BE2C (cell line): Measurements from ENCODE around the gene ETV6.

ENCODE experiments used
- DNase-seq: peaks from one replicate; pipeline ENCODE4 v3.0.0-alpha.2; 2020
- H3K27me3 ChIP-seq: fragments of 250-450 bp; sonication (Bioruptor Pico); 2 replicates; pipeline ENCODE4 v1.5.1; 2020; ENCODE audit warnings: mild to moderate bottlenecking
- H3K36me3 ChIP-seq: fragments of 250-450 bp; sonication (Bioruptor Pico); 2 replicates; pipeline ENCODE4 v1.5.1; 2020; ENCODE audit warnings: mild to moderate bottlenecking
- H3K4me1 ChIP-seq: fragments of 250-450 bp; sonication (Bioruptor Pico); 2 replicates; pipeline ENCODE4 v1.5.1; 2020
- H3K4me3 ChIP-seq: 2 replicates; pipeline ENCODE4 v1.5.1; 2011; ENCODE audit warnings: low read depth, low read length
- H3K9me3 ChIP-seq: fragments of 250-450 bp; sonication (Bioruptor Pico); 2 replicates; pipeline ENCODE4 v1.5.1; 2020
- TF ChIP-seq, protein P1 (sequence below): IDR thresholded peaks from 2 replicates; pipeline ENCODE4 v1.5.1; 2012; ENCODE audit warnings: mild to moderate bottlenecking, low read depth, low read length

The ETV6 gene

DNA sequence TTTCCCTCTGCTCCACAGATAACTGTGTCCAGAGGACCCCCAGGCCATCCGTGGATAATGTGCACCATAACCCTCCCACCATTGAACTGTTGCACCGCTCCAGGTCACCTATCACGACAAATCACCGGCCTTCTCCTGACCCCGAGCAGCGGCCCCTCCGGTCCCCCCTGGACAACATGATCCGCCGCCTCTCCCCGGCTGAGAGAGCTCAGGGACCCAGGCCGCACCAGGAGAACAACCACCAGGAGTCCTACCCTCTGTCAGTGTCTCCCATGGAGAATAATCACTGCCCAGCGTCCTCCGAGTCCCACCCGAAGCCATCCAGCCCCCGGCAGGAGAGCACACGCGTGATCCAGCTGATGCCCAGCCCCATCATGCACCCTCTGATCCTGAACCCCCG lies 219.9 kb downstream of the ETV6 start:
- no peaks in the 10 kb centered on the region for H3K36me3 ChIP-seq
- TF ChIP-seq, protein P1, sequence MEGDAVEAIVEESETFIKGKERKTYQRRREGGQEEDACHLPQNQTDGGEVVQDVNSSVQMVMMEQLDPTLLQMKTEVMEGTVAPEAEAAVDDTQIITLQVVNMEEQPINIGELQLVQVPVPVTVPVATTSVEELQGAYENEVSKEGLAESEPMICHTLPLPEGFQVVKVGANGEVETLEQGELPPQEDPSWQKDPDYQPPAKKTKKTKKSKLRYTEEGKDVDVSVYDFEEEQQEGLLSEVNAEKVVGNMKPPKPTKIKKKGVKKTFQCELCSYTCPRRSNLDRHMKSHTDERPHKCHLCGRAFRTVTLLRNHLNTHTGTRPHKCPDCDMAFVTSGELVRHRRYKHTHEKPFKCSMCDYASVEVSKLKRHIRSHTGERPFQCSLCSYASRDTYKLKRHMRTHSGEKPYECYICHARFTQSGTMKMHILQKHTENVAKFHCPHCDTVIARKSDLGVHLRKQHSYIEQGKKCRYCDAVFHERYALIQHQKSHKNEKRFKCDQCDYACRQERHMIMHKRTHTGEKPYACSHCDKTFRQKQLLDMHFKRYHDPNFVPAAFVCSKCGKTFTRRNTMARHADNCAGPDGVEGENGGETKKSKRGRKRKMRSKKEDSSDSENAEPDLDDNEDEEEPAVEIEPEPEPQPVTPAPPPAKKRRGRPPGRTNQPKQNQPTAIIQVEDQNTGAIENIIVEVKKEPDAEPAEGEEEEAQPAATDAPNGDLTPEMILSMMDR: no peak
- no peaks in the 10 kb centered on the region for H3K9me3 ChIP-seq
- no peak for DNase-seq
- H3K27me3 ChIP-seq: no peaks in the 10 kb centered on the region
- H3K4me3 ChIP-seq: no peak overlapping the region
- H3K4me1 ChIP-seq: no peaks in the 10 kb centered on the region

DNA sequence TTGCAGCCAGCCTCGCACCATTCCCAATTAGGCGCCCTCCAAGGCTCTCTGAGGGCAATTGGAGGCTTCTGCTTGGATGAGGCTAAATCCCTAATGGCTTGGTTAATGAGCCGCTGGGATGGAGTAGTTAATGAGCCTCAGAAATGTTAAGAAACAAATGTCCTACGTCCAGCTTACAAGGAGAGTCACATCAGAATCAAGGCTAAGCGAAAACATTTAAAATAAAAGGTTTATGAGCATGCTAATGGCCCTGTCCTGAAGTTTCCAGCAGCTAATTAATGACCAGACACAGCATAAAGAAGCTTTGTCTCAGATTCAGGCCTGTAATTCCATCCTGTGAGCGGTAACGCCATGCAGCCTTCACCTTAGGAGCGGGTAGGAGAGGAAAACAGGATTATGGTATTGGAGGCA lies 220.6 kb downstream of the ETV6 start:
- Histone ChIP-seq H3K9me3 (no peaks in the 10 kb centered on the region), H3K27me3 (no peaks in the 10 kb centered on the region), H3K4me3 (no peak overlapping the region), H3K4me1 (no peaks in the 10 kb centered on the region), H3K36me3 (no peaks in the 10 kb centered on the region)
- TF ChIP-seq, protein P1: no peak
- DNase-seq: no peak

DNA sequence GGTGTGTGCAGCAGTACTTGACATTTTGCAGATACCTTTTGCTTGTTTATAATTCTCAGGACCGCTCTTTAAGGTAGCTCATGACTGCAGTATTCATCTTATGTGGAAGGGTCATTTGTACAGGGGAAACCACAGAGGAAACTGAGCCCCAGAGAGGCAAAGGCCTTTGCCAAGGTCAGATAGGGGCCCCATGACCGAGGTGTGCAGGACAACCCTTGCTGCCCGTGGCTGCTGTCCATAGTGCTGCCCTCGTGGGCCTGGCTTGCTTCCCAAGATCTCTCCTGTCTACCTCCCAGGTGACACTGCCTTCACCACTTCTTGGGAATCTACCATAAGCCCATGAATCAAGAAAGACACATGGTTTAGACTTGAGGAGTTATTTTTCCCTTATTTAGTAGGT lies 222.6 kb downstream of the ETV6 start:
- TF ChIP-seq, protein P1: no peak
- H3K9me3 ChIP-seq: no peaks in the 10 kb centered on the region
- H3K36me3 ChIP-seq: no peaks in the 10 kb centered on the region
- DNase-seq: no peak
- no peaks in the 10 kb centered on the region for H3K27me3 ChIP-seq
- peaks cover 16% of the 10 kb centered on the region for H3K4me1 ChIP-seq
- no peak overlapping the region for H3K4me3 ChIP-seq

DNA sequence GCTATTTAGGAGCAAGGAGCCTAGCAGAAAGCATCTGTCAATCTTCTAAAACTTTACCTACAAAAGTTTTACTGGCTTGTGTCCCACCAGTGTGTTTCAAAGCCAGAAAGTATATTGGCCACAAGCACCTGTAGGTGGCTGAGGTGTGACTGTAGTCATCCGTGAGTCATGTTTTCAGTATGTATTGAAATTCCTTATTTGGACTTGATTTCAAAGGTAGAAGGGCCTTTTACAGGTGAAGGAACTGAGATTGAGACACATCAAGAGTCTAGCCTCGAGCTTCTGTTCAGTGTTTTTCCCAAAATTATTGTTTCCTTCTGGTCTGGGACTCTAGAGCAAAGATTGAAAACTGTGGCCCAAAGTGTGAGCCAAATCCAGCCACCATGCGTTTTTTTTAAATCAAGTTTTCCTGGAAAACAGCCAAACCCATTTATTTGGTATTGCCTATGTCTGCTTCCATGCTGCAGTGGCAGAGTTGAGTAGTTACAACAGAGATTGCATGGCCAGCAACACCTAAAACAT lies 226.0 kb downstream of the ETV6 start:
- TF ChIP-seq, protein P1: peak; percentile 10; the same call in 1 of the 2 replicates
- Histone ChIP-seq H3K4me1 (peaks cover 16% of the 10 kb centered on the region), H3K36me3 (no peaks in the 10 kb centered on the region), H3K27me3 (no peaks in the 10 kb centered on the region), H3K9me3 (no peaks in the 10 kb centered on the region), H3K4me3 (no peak overlapping the region)
- DNase-seq: no peak

DNA sequence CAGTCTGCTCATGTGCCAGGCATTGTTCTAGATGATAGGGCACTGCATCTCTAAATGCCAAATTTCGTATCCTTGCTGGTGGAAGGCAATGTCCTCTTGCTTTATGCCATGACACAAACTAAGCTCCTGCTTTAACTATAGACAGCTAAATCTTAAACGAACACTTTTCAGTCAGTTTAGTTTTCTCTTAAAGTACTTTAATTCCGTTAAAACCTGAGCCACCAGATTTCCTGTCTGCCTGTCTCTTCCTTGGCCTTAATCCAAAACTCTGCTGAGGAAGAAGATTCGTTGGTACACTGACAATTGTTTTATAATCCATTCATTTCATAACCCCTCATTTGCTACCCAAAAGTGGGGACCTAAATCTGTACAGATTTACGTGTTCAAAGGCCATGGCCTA lies 226.8 kb downstream of the ETV6 start:
- no peaks in the 10 kb centered on the region for H3K27me3 ChIP-seq
- H3K36me3 ChIP-seq: no peaks in the 10 kb centered on the region
- H3K9me3 ChIP-seq: no peaks in the 10 kb centered on the region
- TF ChIP-seq, protein P1: no peak
- no peak for DNase-seq
- H3K4me1 ChIP-seq: peaks cover 16% of the 10 kb centered on the region
- no peak overlapping the region for H3K4me3 ChIP-seq

DNA sequence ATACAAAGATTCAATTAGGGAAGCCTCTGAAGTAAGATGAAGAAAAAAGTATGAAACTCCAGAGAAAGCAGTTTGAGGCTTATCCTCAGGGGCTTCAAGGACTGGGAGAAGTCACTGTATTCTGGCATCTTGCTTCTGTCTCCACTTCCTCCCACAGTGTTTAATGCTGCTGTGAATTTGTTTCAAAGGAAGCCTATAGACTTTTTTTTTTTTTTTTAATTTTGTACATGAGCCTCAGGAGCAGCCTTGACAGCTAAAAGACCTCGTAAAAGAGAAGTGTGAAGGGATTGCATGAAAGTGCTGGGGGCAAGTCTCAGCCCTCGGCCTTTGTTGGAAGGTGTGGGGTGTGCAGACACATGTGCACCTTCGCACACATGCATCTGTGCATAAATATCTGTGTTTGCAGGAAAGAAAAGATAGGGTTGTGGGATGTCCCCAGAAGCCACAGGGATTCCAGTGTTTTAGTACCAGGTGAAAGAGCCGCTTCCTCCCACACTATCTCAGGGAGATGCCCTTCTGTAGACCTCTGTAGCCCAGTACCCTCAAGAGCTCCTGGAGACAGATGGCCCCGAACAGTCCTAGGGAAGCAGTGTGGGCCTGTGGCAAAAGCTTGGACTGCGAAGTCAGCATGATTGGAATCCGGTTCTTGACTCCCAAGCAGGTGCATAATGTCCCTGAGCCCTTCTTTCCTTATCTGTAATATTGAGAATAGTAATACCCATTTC lies 227.8 kb downstream of the ETV6 start:
- TF ChIP-seq, protein P1: no peak
- Histone ChIP-seq H3K36me3 (no peaks in the 10 kb centered on the region), H3K4me3 (no peak overlapping the region), H3K27me3 (no peaks in the 10 kb centered on the region), H3K9me3 (no peaks in the 10 kb centered on the region), H3K4me1 (peaks cover 16% of the 10 kb centered on the region)
- DNase-seq: no peak
